Measurements from ENCODE around the gene VRK3.

VRK3 gene

DNA sequence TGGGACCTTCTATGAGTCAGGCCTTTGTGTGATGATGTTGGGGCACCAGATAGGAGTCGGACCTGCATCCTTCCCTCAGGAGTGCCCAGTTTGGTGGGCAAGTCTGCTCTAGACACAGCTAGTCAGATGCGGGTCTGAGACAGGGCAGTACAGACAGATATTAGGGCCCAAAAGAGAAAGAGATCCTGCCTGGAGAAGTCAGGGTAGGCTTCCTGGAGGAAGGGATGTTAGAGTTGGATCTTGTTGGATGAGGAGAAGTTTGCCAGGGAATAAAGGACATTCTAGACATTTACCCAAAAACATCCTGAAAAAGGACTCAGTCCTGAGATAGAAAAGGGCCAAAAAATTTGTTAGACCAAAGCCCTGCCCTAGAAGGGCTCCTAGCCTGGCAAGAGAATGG is 17.2 kb downstream of the VRK3 start:
- Histone ChIP-seq H3K36me3 (ENCODE audit: control insufficient read depth, insufficient read depth, low read length) (peaks cover 13% of the 10 kb centered on the region), H3K27me3 (ENCODE audit: control insufficient read depth, insufficient read depth, low read length, poor library complexity, severe bottlenecking) (no peaks in the 10 kb centered on the region), H3K4me1 (ENCODE audit: control insufficient read depth, insufficient read depth, low read length) (no peaks in the 10 kb centered on the region), H3K9me3 (ENCODE audit: control insufficient read depth, low read length) (no peaks in the 10 kb centered on the region), H3K27ac (ENCODE audit: insufficient read depth, low read depth, low read length, poor library complexity, severe bottlenecking) (no peak overlapping the region), H3K4me3 (ENCODE audit: insufficient read depth, low read depth, low read length) (no peak overlapping the region)
- WGBS, 2 experiments = 91 to 94% methylated on average over 2 of the region's 2 CpGs

DNA sequence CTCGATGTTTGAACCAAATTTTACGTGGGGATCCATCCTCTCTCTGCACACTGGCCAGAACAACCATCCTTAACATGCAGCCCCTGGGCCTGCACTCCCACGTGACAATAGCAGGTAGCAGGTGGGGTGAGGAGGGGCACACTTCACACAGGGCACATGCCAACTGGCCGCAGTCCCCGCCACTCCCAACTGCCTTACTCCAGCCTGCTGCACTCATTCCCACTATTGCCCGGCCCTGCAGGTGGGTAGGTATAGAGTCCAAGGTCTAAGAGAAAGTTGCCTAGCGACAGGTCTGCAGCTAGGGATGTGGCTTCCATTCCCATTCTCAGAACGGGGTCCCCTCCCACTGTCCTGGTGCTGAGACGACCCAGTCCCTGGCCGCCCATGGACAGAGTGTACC is 18.0 kb downstream of the VRK3 start:
- no peaks in the 10 kb centered on the region for H3K27me3 ChIP-seq (ENCODE audit: control insufficient read depth, insufficient read depth, low read length, poor library complexity, severe bottlenecking)
- H3K36me3 ChIP-seq (ENCODE audit: control insufficient read depth, insufficient read depth, low read length) = peaks cover 13% of the 10 kb centered on the region
- H3K27ac ChIP-seq (ENCODE audit: insufficient read depth, low read depth, low read length, poor library complexity, severe bottlenecking) = no peak overlapping the region
- 91 to 95% methylated on average over 10 of the region's 10 CpGs for WGBS, 2 experiments
- H3K4me1 ChIP-seq (ENCODE audit: control insufficient read depth, insufficient read depth, low read length) = no peaks in the 10 kb centered on the region
- H3K4me3 ChIP-seq (ENCODE audit: insufficient read depth, low read depth, low read length) = no peak overlapping the region
- H3K9me3 ChIP-seq (ENCODE audit: control insufficient read depth, low read length) = no peaks in the 10 kb centered on the region

DNA sequence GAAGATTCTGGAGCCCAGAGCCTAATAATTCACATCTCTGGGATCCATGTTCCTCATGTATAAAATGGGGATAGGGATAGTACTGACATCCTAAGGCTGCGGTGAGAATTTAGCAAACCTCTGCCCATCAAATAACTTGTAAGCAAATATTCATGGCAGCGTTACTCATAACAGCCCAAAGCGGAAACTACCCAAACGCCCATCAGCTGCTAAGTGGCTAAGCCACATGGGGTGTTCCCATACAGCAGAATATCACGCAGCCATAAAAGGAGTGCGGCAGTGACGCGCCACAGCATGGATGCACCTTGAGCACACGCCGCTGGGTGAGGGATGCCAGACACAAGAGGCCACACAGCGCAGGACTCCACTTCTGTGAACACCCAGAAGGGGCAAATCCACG is 19.7 kb downstream of the VRK3 start:
- Histone ChIP-seq H3K9me3 (ENCODE audit: control insufficient read depth, low read length) (no peaks in the 10 kb centered on the region), H3K27ac (ENCODE audit: insufficient read depth, low read depth, low read length, poor library complexity, severe bottlenecking) (no peak overlapping the region), H3K27me3 (ENCODE audit: control insufficient read depth, insufficient read depth, low read length, poor library complexity, severe bottlenecking) (no peaks in the 10 kb centered on the region), H3K4me1 (ENCODE audit: control insufficient read depth, insufficient read depth, low read length) (no peaks in the 10 kb centered on the region), H3K4me3 (ENCODE audit: insufficient read depth, low read depth, low read length) (no peak overlapping the region), H3K36me3 (ENCODE audit: control insufficient read depth, insufficient read depth, low read length) (peaks cover 13% of the 10 kb centered on the region)
- 96 to 98% methylated on average over 12 of the region's 12 CpGs for WGBS, 2 experiments

DNA sequence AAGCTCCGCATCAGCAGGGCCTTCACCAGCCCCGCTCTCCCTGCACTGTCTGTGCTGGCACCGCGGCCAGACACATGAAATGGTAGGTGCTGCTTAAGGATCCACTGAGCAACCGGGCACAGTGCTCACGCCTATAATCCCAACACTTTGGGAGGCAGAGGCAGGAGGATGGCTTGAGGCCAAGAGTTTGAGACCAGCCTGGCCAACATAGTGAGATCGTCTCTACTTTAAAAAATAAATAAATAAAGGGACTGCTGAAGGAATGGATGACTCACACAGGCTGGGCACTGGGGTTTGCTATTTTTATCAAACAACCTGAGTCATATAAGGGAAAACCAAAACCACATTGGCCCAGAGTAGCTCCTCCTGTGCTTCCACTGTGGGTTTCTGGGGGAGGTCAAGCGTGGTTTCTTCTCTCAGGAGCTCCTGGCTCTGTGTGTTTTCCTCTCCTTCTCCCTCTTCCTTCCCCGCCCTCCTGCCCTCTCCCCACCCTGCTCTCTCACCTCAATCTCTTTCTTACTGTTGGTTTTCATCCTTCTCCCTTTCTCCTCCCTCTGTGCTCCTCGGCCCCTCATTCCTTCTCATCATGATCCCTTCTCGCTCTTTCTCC is 21.3 kb downstream of the VRK3 start:
- no peak overlapping the region for H3K27ac ChIP-seq (ENCODE audit: insufficient read depth, low read depth, low read length, poor library complexity, severe bottlenecking)
- H3K4me3 ChIP-seq (ENCODE audit: insufficient read depth, low read depth, low read length) = no peak overlapping the region
- 93 to 95% methylated on average over 11 of the region's 11 CpGs for WGBS, 2 experiments

DNA sequence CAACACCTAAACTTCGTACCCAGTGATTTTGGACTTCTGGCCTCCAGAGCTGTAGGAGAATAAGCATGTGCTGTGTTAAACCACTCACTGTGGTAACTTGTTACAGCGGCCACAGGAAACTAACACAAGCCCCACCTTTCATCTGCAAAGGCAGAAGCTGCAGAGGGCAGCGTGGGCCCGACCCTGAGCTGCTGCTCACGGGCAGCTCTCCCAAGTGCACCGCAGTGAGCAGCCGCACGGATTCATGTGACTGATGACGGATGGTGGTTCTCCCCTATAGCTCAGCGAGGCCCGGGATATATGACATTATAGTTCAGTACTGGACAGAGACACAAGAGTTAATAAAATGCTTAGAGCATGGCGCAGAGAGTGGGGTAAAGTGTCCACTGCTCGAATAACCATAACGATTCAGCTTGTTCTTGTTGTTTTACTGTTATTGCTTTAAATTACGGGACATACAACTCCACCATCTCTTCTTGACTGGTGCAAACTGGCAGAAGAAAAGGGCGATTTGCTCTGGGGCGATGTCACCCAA is 21.9 kb downstream of the VRK3 start:
- 96% methylated on average over 17 of the region's 17 CpGs for WGBS, 2 experiments

More for the DNA sequence above, 21.3 kb downstream of the VRK3 start:
- Histone ChIP-seq H3K4me1 (ENCODE audit: control insufficient read depth, insufficient read depth, low read length) (no peaks in the 10 kb centered on the region), H3K36me3 (ENCODE audit: control insufficient read depth, insufficient read depth, low read length) (peaks cover 11% of the 10 kb centered on the region), H3K9me3 (ENCODE audit: control insufficient read depth, low read length) (no peaks in the 10 kb centered on the region), H3K27me3 (ENCODE audit: control insufficient read depth, insufficient read depth, low read length, poor library complexity, severe bottlenecking) (no peaks in the 10 kb centered on the region)

DNA sequence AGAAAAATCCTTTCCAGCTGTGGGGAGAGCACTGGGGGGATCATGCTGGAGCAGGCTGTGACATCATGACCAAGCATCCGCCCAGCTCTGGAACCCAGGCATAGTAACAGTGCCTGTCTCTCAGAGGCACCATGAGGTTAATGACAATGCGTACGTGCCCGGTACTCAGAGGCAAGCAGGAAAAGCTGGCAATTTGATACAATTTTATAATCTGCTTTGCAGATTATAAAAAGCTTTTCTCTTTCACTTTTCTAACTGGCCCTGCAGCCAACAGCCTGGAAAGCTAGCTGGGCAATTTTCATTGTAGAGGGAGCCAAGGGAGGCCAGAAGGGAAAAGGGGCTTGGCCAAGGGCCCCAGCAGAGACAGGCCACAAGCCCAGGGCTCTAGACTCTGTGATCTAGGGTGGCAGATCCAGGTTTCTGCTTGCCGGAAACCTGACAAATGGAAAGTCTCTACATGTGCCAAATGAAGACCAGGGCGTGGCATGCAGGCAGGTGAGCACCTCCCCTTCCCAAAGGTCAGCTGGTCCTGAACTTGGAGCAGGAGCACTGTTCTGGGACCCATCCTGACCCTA is 22.7 kb downstream of the VRK3 start:
- Histone ChIP-seq H3K27ac (ENCODE audit: insufficient read depth, low read depth, low read length, poor library complexity, severe bottlenecking) (no peak overlapping the region), H3K9me3 (ENCODE audit: control insufficient read depth, low read length) (no peaks in the 10 kb centered on the region), H3K27me3 (ENCODE audit: control insufficient read depth, insufficient read depth, low read length, poor library complexity, severe bottlenecking) (no peaks in the 10 kb centered on the region), H3K36me3 (ENCODE audit: control insufficient read depth, insufficient read depth, low read length) (peaks cover 1% of the 10 kb centered on the region), H3K4me3 (ENCODE audit: insufficient read depth, low read depth, low read length) (no peak overlapping the region), H3K4me1 (ENCODE audit: control insufficient read depth, insufficient read depth, low read length) (no peaks in the 10 kb centered on the region)
- WGBS, 2 experiments = 95 to 96% methylated on average over 6 of the region's 6 CpGs

More for the DNA sequence above, 21.9 kb downstream of the VRK3 start:
- peaks cover 7% of the 10 kb centered on the region for H3K36me3 ChIP-seq (ENCODE audit: control insufficient read depth, insufficient read depth, low read length)
- H3K27ac ChIP-seq (ENCODE audit: insufficient read depth, low read depth, low read length, poor library complexity, severe bottlenecking) = no peak overlapping the region
- H3K27me3 ChIP-seq (ENCODE audit: control insufficient read depth, insufficient read depth, low read length, poor library complexity, severe bottlenecking) = no peaks in the 10 kb centered on the region
- no peak overlapping the region for H3K4me3 ChIP-seq (ENCODE audit: insufficient read depth, low read depth, low read length)
- no peaks in the 10 kb centered on the region for H3K4me1 ChIP-seq (ENCODE audit: control insufficient read depth, insufficient read depth, low read length)
- no peaks in the 10 kb centered on the region for H3K9me3 ChIP-seq (ENCODE audit: control insufficient read depth, low read length)

DNA sequence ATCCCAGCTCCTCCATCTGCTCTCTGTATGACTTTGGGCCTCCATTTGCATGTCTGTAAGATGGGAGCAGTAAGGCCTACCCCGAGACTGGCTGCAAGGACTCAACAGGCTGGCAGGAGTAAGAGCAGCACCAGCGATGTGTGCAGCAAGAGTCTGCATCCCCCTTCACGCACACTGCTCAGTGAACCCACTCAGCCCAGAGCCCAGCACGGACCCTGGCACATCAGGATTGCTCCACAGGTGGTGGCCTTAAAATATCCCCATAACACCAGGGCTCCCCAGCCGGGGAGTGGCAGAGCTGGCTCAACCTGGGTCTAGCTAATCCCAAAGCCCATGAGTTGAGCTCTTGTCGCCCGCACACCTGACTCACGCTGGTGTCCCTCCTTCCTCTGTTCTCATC is 23.4 kb downstream of the VRK3 start:
- no peaks in the 10 kb centered on the region for H3K36me3 ChIP-seq (ENCODE audit: control insufficient read depth, insufficient read depth, low read length)
- 93 to 95% methylated on average over 8 of the region's 8 CpGs for WGBS, 2 experiments
- no peaks in the 10 kb centered on the region for H3K27me3 ChIP-seq (ENCODE audit: control insufficient read depth, insufficient read depth, low read length, poor library complexity, severe bottlenecking)
- no peaks in the 10 kb centered on the region for H3K9me3 ChIP-seq (ENCODE audit: control insufficient read depth, low read length)
- H3K4me3 ChIP-seq (ENCODE audit: insufficient read depth, low read depth, low read length) = no peak overlapping the region
- no peak overlapping the region for H3K27ac ChIP-seq (ENCODE audit: insufficient read depth, low read depth, low read length, poor library complexity, severe bottlenecking)
- H3K4me1 ChIP-seq (ENCODE audit: control insufficient read depth, insufficient read depth, low read length) = no peaks in the 10 kb centered on the region

DNA sequence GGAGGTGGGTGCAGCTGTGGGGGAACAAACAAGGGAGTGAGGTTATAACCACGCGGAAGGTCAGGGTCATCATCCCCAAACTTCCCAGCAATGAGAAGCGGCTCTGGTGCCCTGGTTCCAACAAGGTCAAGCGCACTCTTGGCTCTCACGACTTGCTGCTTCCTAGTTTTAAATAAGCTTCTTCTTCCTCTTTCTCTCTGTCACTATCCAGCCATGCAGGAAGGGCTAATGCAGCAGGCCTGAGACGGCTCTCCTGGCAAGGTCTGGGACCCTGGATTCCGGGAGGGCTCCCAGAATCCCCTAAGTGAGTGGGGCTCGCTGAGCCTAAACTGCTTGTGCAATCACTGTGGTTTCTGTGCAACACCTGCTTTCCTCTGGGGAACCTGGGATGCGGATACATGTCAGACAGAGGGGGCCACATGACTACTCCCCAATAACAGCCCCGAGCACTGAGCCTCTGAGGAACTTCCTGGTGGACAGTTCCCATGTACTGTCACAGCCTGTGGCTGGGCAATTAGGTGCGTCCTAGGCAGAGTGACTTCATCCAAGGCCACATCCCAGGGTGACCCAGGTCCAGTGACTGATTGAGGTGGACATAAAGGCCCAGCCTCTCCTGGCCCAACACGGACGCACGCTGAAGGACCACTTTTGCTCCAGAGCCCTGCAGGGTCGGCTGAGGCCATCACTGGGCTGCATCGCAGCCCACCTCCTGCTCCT is 24.2 kb downstream of the VRK3 start:
- no peak overlapping the region for H3K4me3 ChIP-seq (ENCODE audit: insufficient read depth, low read depth, low read length)
- WGBS, 2 experiments = 94 to 95% methylated on average over 16 of the region's 16 CpGs
- H3K27me3 ChIP-seq (ENCODE audit: control insufficient read depth, insufficient read depth, low read length, poor library complexity, severe bottlenecking) = no peaks in the 10 kb centered on the region
- H3K9me3 ChIP-seq (ENCODE audit: control insufficient read depth, low read length) = no peaks in the 10 kb centered on the region
- no peak overlapping the region for H3K27ac ChIP-seq (ENCODE audit: insufficient read depth, low read depth, low read length, poor library complexity, severe bottlenecking)
- no peaks in the 10 kb centered on the region for H3K36me3 ChIP-seq (ENCODE audit: control insufficient read depth, insufficient read depth, low read length)
- H3K4me1 ChIP-seq (ENCODE audit: control insufficient read depth, insufficient read depth, low read length) = no peaks in the 10 kb centered on the region

DNA sequence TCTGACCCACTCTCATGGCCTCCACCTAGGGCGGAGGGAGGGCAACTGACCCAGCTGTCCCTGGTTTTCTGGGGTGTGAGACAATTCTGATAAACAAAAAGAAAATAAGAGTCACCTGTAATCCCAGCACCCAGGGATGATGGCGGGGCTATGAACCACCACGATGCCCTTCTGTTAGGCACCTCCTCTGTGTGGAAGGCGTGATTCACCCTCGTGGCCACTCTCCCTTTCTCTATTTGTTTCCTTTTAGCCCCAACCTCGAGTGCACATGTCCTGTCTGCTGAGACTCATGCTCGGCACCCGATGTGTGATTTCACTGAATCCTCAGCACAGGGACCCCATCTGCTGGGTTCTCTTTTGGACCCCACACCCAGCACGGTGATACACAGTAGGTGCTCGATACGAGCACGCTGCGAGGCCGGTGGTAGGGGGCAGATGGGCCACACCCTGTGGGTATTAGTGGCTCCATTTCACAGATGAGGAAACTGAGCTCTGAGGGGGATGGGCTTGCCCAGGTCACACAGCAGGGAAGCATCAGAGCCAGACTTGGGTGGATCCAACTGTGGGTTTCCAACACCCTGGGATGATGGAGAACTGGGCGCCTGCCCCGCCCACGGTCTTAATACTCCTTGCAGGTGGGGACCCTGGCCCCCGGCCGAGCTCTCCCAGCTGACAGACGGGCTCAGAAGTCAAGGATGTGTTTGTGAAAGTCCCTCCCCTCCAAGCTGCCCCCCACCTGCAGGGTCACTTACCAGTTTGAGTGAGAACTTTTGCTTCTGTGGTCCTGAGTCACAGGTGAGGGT is 24.9 kb downstream of the VRK3 start:
- no peak overlapping the region for H3K4me3 ChIP-seq (ENCODE audit: insufficient read depth, low read depth, low read length)
- H3K36me3 ChIP-seq (ENCODE audit: control insufficient read depth, insufficient read depth, low read length) = no peaks in the 10 kb centered on the region
- no peaks in the 10 kb centered on the region for H3K27me3 ChIP-seq (ENCODE audit: control insufficient read depth, insufficient read depth, low read length, poor library complexity, severe bottlenecking)
- H3K4me1 ChIP-seq (ENCODE audit: control insufficient read depth, insufficient read depth, low read length) = no peaks in the 10 kb centered on the region
- H3K27ac ChIP-seq (ENCODE audit: insufficient read depth, low read depth, low read length, poor library complexity, severe bottlenecking) = no peak overlapping the region
- H3K9me3 ChIP-seq (ENCODE audit: control insufficient read depth, low read length) = no peaks in the 10 kb centered on the region
- WGBS, 2 experiments = 93 to 94% methylated on average over 20 of the region's 20 CpGs
